BJ (cell line): ENCODE measurements around the gene FRMD4A. TPM values are rescaled to one million over a fixed set of nuclear protein-coding genes. Genes with fewer than 3 reads are reported as not detected.

Experiments used
- CTCF ChIA-PET: fragments of 350-600 bp; formaldehyde crosslinking; extraction: SDS; loops from one replicate; lab custom pipeline; 2021; ENCODE audit warnings: antibody characterized with exemption, inconsistent platforms; lab: Yijun Ruan, JAX
- POLR2A ChIA-PET: fragments of 300-600 bp; sonication (Branson Sonifier 250); formaldehyde crosslinking; extraction: SDS; loops from one replicate; lab custom pipeline; 2021; ENCODE audit warnings: antibody characterized with exemption; lab: Charles Lee
- DNase-seq: peaks from one replicate; pipeline ENCODE4 v3.0.0-alpha.2; 2011; ENCODE audit warnings: low read depth
- H3K27me3 ChIP-seq: 2 replicates; pipeline ENCODE4 v1.6.0; 2011; ENCODE audit warnings: low read length; ENCODE audit not compliant: control insufficient read depth, insufficient read depth
- H3K36me3 ChIP-seq: 2 replicates; pipeline ENCODE4 v1.5.1; 2011; ENCODE audit warnings: low read length; ENCODE audit not compliant: control insufficient read depth, insufficient read depth
- H3K4me3 ChIP-seq: 2 replicates; pipeline ENCODE4 v1.5.1; 2011; ENCODE audit warnings: low read depth, mild to moderate bottlenecking, control low read depth, low read length
- polyA plus RNA-seq: library from polyadenylated mRNA; depleted of rRNA; stranded (reverse); fragments of >200 nt; gene quantifications from 2 replicates; pipeline ENCODE4 v1.2.3, GENCODE V29; 2011
- TF ChIP-seq, protein P1 (sequence below): IDR thresholded peaks from 2 replicates; pipeline ENCODE4 v1.5.1; 2011; ENCODE audit warnings: low read depth, mild to moderate bottlenecking, control low read depth, inconsistent platforms, low read length, moderate library complexity; ENCODE audit not compliant: insufficient read depth

FRMD4A gene
- polyA plus RNA-seq, 1 experiment = 31.6 TPM

DNA sequence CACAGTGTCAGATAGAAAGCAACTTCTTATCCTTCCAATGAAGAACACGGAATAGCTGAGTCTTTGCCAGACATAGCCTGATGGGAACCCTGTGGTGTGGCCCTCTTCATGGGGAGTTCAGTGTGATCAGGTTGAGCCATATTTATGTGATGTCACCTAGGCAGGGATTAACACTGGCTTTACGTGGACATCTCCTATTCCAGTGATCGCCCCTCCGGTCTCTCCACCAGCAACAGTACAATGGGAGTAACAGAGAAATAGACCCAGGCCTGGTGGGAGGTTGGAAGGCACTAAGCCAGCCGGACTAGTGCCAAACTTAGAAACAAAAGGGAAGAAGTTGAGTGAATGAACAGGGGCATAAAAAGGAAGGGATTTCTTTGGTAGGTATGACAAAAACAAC lies 385.9 kb downstream of the FRMD4A start:
- Histone ChIP-seq H3K36me3 (no peaks in the 10 kb centered on the region), H3K27me3 (no peaks in the 10 kb centered on the region), H3K4me3 (no peak overlapping the region)
- DNase-seq = no peak
- ChIA-PET POLR2A (no interaction called here), CTCF (interaction anchor here (0.7 to 1.3 kb wide), 2 partner anchors 27 to 156 kb away, joined by 3 to 4 read pairs; no protein-coding TSS in a partner anchor)
- TF ChIP-seq, protein P1, sequence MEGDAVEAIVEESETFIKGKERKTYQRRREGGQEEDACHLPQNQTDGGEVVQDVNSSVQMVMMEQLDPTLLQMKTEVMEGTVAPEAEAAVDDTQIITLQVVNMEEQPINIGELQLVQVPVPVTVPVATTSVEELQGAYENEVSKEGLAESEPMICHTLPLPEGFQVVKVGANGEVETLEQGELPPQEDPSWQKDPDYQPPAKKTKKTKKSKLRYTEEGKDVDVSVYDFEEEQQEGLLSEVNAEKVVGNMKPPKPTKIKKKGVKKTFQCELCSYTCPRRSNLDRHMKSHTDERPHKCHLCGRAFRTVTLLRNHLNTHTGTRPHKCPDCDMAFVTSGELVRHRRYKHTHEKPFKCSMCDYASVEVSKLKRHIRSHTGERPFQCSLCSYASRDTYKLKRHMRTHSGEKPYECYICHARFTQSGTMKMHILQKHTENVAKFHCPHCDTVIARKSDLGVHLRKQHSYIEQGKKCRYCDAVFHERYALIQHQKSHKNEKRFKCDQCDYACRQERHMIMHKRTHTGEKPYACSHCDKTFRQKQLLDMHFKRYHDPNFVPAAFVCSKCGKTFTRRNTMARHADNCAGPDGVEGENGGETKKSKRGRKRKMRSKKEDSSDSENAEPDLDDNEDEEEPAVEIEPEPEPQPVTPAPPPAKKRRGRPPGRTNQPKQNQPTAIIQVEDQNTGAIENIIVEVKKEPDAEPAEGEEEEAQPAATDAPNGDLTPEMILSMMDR = no peak

DNA sequence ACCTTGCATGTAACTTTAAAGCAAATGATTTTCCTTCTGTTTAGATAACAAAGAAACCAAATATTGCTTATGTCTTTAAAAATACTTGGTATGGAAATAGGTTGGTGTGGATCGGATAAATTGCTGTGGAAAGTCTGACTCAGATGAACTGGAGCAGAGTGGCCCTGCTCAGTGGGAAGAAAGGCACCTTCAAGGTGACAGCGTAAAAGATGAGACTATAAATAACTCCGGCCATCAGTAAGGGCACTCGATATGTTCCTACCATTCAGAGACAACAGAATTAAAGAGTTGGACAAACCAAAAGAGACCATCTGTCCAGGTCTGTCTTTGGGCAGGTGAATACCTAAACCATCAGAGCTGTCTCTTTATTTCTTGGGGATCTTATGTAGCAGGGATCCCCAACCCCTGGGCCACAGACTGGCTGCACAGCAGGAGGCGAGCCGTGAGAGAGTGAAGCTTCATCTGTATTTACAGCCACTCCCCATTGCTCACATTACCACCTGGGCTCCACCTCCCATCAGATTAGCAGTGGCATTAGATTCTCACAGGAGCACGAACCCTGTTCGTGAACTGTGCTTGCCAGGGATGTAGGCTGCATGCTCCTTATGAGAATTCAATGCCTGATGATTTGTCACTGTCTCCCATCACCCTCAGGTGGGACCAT lies 386.9 kb downstream of the FRMD4A start:
- Histone ChIP-seq H3K36me3 (no peaks in the 10 kb centered on the region), H3K27me3 (no peaks in the 10 kb centered on the region), H3K4me3 (no peak overlapping the region)
- TF ChIP-seq, protein P1 = no peak
- CTCF ChIA-PET = interaction anchor here (1.3 kb wide), 1 partner anchor 155 kb away, joined by 3 read pairs; no protein-coding TSS in a partner anchor
- DNase-seq = no peak
- POLR2A ChIA-PET = no interaction called here

DNA sequence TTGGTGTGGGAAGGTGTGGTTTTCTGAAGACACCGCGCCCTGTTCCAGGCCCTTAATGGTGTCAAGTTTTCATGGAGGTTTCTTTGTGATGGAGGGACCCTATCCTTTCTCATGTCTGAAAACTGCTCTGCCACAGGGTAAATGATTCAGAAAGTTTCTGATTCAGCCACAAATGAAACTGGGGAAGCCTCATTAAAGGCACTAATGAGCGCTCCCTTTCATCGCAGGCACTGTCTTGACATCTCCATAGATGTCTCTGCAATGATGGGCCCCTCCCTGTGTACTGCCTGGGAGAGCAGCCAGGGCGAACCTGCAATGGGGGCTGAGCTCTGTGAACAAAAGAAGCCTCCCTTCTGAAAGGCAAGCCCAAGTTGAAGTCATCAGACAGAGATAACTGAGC lies 388.7 kb downstream of the FRMD4A start:
- no peak for DNase-seq
- Histone ChIP-seq H3K27me3 (no peaks in the 10 kb centered on the region), H3K36me3 (no peaks in the 10 kb centered on the region), H3K4me3 (no peak overlapping the region)
- ChIA-PET CTCF (no interaction called here), POLR2A (no interaction called here)
- TF ChIP-seq, protein P1 = no peak

DNA sequence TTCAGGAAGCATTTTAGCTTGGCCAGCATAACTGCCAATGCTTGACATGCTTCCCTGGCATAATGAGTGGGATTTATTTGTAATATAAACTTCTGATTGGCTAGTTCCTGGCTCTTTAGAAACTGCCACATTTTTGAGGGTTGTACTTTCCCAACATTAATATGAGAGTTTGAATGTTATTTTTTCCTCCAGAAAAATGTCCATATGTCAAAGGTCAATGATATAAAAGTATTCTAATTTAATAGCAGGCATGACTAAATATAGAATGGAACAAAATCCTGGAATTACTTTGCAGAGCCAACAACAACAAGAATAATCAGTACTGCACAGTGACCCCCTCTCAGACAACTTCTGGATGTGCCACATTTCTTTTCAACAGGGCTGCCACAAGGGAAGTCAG lies 391.3 kb downstream of the FRMD4A start:
- no peak for DNase-seq
- no peak overlapping the region for H3K4me3 ChIP-seq
- TF ChIP-seq, protein P1 = no peak
- ChIA-PET CTCF (interaction anchor here (1.2 kb wide), 1 partner anchor 9 kb away, joined by 6 read pairs; no protein-coding TSS in a partner anchor), POLR2A (no interaction called here)
- H3K36me3 ChIP-seq = no peaks in the 10 kb centered on the region
- H3K27me3 ChIP-seq = no peaks in the 10 kb centered on the region

DNA sequence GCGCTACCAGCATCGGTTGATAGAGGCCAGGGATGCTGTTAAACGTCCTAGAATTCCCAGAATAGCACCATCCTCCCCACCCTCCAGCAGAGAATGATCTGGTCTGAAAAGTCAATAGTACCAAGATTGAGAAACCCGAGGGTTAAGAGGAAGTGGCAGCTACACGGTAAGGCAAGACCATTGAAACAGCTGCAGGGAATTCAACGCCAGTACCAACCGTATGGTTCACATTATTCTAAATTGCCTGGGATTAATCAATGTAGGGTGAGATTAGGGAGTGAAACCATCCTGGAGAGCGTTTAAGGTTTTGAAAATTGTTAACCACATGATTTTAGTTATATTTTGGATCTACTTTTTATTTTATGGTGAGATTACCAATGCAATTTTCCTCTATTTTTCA lies 391.8 kb downstream of the FRMD4A start:
- Histone ChIP-seq H3K4me3 (no peak overlapping the region), H3K27me3 (no peaks in the 10 kb centered on the region), H3K36me3 (no peaks in the 10 kb centered on the region)
- TF ChIP-seq, protein P1 = no peak
- ChIA-PET CTCF (interaction anchor here (1.2 kb wide), 1 partner anchor 9 kb away, joined by 6 read pairs; no protein-coding TSS in a partner anchor), POLR2A (no interaction called here)
- DNase-seq = no peak
